NCI-H1436 (cell line): Measurements from ENCODE around the gene OR10A3.
A peak's percentile ranks its signal among the peaks of the same experiment; 100 is the strongest.

Experiments used
- DNase-seq: peaks from one replicate; lab custom pipeline; 2025; lab: John Stamatoyannopoulos, UW

Gene OR10A3

DNA sequence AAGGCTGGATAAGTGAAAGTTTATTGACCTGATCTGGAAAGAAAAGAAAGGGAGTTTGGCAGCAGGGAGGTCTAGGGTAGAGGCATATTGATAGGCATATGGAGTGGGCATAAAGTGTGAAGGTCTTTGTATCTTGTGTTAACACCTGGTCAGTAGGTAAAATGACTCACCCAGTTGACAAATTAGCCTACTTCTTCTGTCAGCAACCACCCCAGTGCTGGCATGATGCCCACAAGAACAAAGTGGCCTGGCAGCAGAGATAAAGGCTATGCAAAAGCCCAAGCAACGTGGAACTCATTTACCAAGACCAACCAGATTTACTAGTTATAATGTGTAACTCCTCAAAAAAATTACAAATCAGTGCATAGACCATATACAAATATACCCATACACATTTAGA is 4.9 kb downstream of the OR10A3 start:
- no peak for DNase-seq

DNA sequence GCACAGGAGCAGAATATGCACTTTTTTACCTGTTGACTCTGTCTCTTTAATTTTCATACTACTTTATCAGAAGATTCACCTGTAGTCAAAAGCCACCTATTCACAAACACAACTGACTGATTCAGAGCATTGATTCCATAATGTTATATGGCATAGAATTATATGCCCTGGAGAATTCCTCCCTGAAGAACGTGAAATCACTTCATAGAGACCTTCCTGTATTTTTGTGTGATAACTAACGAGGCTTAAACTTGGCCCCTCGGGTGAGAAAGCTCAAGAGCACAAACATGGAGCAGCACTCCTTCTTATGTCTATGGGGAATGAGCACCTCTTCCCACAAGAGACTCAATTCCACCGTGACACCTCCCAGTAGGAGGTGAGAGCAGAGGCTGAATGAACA is 10.3 kb downstream of the OR10A3 start, which contains the start of gene OR10A6:
OR10A6 (minus strand) TSS at position 101 of the 400 bp plus-strand sequence. CDS start 2,606 bp downstream, outside the sequence.
- no peak for DNase-seq

DNA sequence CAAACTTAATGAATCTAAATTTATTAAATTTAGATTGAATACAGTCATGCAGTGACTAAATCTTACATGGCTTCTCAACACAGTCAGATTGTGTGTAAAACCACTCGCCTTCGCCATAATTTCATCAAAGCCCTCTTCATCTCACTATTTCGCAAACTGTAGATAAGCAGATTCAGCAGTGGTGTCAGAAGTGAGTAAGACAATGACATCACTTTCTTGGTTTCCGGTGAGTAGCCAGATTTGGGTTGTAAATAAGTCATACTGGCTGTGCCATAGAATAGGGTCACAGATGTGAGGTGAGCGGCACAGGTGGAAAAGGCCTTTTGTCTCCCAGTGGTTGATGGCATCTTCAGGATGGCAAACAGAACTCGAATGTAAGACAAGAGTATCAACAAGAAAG is 13.9 kb downstream of the OR10A3 start:
- DNase-seq, result no peak

DNA sequence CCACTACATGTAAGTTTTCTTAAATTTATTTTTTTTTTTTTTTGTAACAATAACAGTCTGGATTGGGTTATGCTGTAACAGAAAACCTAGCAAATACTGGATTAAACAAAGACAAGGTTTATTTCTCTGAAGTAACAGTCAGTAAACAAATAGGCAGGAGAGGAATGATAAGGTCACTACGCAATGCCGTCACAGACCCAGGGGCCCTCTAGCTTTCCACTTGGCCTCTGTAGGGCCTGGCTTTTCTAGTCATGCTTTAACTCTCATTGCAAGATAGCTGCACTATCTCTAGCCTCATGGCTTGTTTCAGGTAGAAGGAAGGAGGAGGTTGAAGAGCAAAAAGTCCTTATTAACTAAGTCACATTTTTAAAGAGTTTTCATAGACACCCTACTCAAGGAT is 17.0 kb downstream of the OR10A3 start:
- DNase-seq, result no peak

DNA sequence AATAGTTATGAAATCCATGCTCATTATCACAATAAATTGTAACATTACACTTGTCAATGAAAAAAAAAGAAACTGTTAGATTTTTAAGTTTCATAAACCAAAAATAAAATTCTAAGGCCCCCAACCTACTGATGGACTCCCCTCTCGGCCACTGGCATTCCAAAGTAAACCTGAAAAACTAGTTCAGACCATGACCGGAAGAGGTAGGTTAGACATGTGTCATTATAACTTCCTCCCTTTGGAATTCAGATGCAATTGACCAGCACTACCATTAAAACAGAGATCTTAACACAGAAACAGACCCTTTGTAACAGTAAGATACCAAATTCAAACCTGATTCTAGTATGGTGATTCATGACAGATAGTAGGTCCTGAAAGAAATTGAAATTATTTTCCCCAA is 23.4 kb downstream of the OR10A3 start:
- no peak for DNase-seq

DNA sequence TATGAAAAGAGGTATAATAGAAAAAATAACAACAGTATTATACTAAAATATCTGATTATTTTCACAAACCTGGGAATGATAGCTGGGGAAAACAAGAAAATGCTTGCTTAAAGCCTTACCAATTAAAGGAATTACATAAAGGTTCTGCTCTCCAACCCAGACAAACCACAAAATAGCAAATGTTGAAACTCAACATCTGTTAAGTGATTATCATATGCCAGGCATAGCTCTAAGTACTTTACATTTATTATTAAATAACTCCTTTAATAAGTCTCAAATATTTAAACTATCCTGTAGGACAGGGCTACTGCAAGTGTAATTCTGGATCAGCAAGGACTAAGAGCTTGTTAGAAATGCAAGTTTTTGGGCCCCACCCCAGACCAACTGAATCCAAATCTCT is 30.5 kb downstream of the OR10A3 start:
- DNase-seq, result no peak

DNA sequence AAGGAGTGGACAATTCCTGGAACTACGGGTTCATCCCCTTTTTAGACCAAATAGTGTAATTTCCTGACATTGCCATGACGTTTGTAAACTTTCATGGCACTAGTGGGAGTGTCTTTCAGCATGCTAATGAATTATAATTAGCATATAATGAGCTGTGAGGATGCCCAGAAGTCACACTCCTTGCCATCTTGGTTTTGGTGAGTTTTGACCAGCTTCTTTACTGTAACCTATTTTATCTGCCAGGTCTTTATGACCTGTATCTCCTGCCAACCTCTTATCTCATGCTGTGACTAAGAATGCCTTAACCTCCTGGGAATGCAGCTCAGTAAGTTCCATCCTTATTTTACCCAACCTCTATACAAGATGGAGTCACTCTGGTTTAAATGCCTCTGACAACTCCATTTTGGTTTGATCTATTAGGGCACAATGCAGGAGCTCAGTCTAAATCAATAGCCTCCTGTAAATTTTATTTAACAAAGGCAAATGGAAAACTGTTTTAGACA is 31.2 kb downstream of the OR10A3 start:
- DNase-seq, result no peak

DNA sequence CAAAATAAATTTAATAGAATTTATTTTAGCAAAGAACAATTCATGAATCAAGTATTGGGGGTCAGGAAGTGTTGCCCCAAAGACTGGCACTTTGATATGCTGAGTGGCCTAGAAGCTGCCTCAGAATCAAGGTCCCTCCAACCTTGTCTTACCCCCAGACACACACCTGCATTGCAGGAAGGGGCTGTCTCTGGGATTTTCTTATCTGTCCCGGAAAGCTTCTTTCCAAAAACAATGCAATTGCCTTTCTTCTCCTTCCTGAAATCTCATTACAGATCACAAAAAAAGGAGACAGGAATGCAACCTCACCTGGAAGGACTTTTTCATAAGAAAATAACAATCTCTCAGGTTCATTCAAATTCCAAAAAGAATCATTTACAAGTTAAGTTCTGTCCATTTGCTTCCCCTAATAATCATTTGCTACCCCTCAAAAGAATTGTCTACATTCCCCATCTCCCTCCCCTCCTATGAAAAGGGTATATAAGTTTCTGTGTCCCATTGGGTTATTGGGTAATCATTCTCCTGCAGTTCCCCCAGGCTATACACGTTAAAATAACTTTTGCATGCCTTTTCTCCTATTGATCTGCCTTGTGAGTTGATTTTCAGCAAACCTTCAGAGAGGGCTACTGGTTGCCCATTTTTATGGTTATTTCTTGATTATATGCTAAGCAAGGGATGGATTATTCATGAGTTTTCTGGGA is 31.8 kb downstream of the OR10A3 start:
- no peak for DNase-seq

DNA sequence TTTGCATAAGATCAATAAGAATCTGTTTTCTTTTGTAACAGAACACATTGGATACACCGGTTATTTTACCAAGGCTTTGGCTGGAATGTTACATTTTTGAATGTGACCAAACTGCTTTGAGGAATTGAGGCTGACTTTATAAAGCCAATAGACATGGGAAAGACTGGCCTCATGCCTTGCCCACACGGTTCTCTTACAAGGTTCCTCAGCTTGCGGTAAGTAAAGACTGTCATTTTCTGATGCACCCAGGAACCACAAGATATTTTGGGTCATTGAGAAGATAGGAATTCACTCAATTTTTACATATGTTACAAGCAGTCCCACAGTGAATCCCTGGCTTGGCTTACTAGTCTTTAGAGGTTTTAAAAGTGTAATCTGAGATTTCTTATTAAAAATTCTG is 34.4 kb downstream of the OR10A3 start:
- no peak for DNase-seq

DNA sequence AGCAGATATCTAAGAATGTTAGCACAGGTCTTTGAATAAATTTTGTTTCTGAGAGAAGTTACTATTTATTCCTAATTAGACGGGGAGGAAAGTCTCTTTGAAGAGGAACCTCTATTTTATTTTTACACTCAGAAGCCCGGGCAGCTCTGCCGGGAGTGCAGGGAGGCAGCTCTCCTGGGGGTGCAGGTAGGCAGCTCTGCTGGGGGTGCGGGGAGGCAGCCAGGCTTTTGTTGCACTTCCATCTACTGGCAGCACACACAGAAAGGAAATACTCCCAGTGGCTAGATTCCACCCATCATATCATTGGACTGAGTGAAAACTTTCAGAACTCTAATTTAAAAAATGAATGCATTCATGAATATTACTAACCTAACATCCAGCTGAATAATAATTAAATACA is 35.0 kb downstream of the OR10A3 start:
- DNase-seq, result no peak

DNA sequence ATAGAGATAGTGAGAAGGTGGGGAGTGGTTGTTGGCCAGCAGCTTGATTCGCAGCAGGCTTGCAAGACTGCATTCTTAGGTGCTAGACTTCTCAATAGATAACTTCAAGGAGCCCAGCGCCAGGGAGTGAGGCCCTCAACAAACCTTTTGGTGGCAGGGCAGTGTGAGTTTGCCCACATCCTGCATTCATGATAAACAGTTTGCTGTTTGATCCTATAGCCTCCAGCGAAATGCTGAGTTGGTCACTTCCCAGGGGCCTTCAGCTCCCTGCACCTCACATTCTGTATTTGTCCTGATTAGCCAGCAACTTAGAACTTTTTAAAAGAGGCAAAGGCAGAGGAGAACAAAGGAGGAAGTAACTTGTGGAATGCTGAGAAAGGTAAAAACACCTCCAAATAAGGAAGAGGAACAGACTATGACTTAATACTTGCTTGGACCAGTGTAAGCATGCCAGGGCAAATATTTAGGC is 35.5 kb downstream of the OR10A3 start:
- DNase-seq, result no peak

DNA sequence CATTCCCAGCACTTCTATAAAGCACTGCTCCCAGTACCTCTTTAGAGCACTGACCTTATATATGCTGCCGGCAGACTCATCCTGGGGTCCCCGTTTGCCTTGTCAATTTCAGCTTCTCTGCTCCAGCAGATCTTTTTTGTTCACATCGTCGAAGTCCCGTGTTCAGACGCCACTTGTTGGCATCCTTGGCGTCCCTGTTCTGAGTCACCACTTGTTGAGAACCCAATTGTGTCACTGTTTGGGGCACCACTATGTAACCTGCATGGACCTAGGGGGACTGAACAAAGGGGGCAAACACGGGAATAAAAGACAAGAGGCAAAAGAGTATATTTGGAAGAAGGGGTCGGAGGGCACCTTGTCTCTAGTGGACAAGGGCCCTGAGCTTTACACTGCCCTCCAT is 36.0 kb downstream of the OR10A3 start:
- DNase-seq, result no peak

DNA sequence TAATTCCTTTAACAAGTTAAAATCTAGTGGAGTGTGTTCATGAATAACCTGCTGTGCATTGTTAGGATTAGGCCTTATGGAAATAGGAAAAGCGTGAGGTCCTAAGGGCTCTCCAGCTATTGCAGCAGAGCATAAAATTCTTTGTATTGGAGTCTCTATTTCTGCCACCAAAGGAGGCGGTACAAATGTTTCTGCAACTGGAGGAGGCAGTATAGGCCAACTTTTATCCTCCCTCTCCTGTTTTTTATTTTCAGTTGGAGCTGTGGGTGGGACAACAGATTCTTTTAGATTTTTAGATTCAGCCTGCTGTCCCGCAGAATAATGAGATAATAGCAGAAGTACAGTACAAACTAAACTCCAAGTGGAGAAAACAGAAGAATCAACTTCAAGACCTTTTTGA is 36.6 kb downstream of the OR10A3 start:
- DNase-seq, result no peak

DNA sequence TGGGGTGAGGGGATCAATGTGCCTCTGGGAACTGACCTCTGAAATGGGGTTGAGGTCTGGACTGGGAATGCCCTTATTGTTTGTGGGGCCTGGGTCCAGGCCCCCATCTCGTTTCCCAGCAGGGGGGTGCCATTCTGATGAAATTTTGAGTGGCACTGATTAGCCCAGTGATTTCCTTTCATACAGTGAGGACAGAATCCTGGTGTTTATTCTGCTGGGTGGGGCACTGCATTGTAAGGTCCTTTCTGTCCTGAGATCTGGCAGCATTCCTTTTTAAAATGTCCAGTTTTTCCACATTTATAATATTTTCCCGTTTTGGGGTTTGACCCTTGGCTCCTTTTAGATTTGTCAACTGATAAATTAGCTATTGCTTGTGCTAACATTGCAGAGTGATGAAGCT is 37.6 kb downstream of the OR10A3 start:
- no peak for DNase-seq

DNA sequence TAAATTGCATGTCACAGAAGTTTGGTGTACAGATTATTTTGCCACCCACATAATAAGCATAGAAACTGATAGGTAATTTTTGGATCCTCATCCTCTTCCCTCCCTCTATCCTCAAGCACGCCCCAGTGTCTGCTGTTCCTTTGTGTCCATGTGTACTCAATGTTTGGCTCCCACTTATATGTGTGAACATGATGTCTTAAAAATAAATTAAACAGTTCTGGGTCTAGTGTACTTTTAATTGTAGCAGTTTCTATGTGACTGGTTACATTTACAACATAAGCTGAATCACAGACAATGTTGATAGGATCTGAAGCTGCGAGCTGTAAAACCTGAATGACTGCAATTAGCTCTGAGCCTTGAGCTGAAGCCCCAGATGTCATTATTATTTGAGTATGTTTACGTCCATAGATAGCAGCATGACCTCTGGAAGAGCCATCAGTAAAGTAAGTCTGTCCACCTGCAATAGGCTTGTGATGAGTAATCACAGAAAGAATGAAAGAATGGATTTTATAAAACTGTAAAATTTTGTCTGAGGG is 40.1 kb downstream of the OR10A3 start:
- DNase-seq, result no peak

DNA sequence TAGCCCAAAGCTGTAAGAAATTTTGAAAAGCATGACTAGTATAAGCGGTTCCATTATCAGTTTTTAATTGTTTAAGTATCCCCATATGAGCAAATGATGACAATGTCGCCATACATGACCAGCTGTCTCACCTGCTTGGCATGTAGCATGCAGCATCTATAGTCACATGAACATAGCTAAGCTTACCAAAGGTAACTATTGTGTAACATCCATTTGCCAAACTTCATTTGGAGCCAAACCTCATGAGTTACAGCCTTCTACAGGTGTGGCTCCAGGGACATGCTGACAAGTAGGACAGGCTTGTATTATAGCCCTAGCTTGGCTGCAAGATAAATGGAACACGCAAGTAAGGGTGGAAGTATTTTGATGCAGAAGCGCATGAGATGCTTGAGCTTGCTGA is 40.8 kb downstream of the OR10A3 start:
- no peak for DNase-seq

DNA sequence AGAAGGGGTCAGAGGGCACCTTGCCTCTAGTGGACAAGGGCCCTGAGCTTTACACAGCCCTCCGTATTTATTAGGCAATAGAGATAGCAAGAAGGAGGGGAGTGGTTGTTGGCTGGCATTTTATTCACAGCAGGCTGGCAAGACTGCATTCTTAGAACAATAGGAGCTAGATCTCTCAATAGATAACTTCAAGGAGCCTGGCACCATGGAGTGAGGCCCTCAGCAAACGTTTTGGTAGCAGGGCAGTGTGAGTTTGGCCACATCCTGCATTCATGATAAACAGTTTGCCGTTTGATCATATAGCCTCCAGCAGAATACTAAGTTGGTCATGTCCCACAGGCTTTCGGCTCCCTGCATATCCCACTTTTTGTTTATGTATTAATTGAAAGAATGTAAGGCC is 42.1 kb downstream of the OR10A3 start:
- DNase-seq, result no peak

DNA sequence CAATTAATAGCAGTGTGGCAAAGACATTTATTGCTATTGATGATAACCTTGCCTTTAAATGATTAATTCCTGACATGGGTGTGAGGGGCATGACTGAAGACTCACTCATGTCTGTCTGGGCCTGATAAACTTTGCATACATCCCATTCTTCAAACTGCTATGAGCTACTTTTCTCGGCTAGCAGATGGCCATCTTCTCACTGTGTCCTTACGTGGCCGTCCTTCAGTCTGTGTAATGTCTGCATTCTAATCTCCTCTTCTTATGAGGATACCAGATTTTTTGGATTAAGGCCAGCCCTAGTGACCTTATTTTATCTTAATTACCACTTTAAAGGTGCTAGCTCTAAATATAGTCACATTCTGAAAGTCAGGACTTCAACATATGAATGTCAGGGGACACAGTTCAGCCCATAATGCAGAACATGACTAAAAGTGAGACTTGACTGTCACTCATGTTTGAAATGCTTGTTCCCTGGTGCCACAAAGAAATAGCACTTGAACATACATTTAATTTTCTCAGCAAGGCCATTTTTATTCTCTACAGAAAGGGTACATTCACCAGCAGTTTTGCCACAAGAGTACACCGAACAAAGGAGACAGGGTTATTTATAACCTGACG is 42.7 kb downstream of the OR10A3 start:
- DNase-seq, result no peak

DNA sequence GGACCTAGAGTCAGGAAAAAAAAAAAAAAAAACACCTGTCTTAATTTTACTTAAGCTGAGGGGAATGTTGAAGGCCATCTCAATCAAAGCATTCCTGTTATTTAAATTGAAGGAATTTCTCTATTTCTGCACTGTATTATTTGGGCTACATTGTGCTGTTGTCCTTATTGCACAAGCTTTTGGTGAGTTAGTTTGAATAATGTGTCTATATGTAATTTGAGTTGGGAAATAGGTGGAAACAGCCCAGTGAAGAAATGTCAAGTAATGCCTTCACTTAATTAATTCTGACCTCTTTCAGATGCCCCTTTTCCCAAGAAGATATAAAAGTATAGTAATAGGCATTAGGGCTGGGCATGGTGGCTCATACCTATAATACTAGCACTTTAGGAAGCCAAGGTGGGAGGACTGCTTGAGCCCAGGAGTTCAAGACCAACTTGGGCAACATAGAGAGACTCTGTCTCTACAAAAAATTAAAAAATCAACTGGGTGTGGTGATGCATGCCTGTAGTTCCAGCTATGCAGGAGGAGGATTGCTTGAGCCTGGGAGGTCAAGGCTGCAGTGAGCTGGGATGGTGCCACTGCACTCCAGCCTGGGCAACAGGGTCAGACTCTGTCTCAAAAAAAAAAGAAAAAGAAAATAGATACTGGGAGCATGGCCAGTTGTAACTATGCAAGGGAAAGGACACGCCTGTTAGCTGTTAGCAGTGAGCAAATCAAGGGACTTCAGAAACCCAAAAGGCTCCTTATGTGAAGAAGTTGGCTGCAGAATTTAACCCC is 45.3 kb downstream of the OR10A3 start:
- no peak for DNase-seq

DNA sequence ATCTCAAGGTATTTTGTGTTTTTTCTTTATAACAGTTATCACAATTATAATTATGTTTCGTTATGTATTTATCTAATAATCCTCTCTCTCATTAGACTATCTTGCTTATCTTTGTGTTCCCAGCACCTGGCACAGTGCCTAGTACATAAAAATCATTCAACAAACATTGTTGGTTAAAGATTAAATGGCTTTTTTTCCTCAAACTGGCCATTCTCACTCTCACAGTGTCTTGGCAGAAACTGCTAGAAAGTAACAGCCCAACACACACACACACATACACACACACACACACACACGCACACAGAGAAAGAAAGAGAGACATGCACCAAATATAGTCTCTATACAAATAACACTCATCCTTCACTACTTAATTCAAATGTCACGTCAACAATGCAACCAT is 47.3 kb downstream of the OR10A3 start:
- DNase-seq, result no peak

DNA sequence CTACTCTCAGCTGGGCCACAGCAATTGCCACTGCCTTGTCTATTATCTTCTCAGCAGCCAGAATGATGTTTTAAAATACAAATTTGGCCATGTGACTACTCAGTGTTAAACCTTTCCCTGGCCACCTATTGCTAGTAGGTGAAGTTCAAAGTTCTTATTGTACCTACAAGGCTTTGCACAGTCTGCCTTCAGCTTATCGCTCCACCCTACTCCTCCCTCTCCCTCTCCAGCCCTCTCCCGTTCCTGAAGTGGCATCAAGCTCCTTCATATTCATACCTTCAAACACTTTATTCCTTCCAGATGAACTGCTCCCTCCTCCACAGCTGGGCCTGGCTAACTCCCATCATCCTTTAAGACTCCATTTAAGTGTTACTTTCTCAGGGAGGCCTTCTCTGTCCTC is 47.7 kb downstream of the OR10A3 start:
- DNase-seq, result no peak

DNA sequence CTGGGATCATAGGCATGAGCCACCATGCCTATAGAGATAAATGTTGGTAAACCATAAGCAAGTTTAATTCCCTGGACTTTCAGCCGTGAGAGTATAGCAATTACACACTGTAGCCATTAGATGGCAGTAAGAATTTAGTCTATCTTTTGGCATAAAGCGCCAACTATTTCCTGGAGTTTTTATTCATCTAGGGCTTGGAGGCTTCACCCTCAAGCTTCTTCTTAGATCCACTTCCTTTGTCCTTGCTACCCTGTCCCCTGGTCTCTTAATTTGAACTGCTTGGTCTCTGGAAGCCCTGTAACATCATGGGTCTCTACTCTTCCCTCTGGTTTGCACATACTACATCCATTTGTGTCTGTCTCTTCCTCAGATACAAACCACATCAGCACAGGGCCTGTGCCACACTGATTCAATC is 48.7 kb downstream of the OR10A3 start:
- DNase-seq, result peak; percentile 19
